ENCODE results near the gene CACNA1S. TPM values are rescaled to one million over a fixed set of nuclear protein-coding genes. Genes with fewer than 3 reads are reported as not detected.

Gene CACNA1S
- total RNA-seq, 1 experiment from 2014 or later, result not detected

GRCh38 chr1:201093962-201094361 is 18.3 kb downstream of the CACNA1S start:
- DNase-seq (ENCODE audit: low read depth), result no peak

GRCh38 chr1:201093561-201093960 is 18.7 kb downstream of the CACNA1S start:
- DNase-seq (ENCODE audit: low read depth), result no peak

GRCh38 chr1:201092738-201093137 is 19.5 kb downstream of the CACNA1S start:
- no peak for DNase-seq (ENCODE audit: low read depth)

GRCh38 chr1:201091256-201091655 is 21.0 kb downstream of the CACNA1S start:
- no peak for DNase-seq (ENCODE audit: low read depth)

- DNase-seq (ENCODE audit: low read depth), result no peak
These were observed 21.7 kb downstream of the CACNA1S start for GRCh38 chr1:201090541-201090940.

- no peak for DNase-seq (ENCODE audit: low read depth)
These were observed 22.6 kb downstream of the CACNA1S start for GRCh38 chr1:201089596-201089995.

- peak; percentile 38 for DNase-seq (ENCODE audit: low read depth)
These were observed 23.2 kb downstream of the CACNA1S start for GRCh38 chr1:201088901-201089525.

- no peak for DNase-seq (ENCODE audit: low read depth)
These were observed 23.8 kb downstream of the CACNA1S start for GRCh38 chr1:201088395-201088794.

GRCh38 chr1:201085902-201086735 is 26.1 kb downstream of the CACNA1S start:
- DNase-seq (ENCODE audit: low read depth), result peak; percentile 54

GRCh38 chr1:201084295-201084694 is 27.9 kb downstream of the CACNA1S start:
- DNase-seq (ENCODE audit: low read depth), result no peak

- DNase-seq (ENCODE audit: low read depth), result no peak
These were observed 28.5 kb downstream of the CACNA1S start for GRCh38 chr1:201083741-201084140.

- no peak for DNase-seq (ENCODE audit: low read depth)
These were observed 32.1 kb downstream of the CACNA1S start for GRCh38 chr1:201080135-201080534.

- DNase-seq (ENCODE audit: low read depth), result no peak
These were observed 34.5 kb downstream of the CACNA1S start for GRCh38 chr1:201077736-201078135.

GRCh38 chr1:201077116-201077515 is 35.1 kb downstream of the CACNA1S start:
- no peak for DNase-seq (ENCODE audit: low read depth)

GRCh38 chr1:201076092-201076491 is 36.1 kb downstream of the CACNA1S start:
- no peak for DNase-seq (ENCODE audit: low read depth)

- peak; percentile 23 for DNase-seq (ENCODE audit: low read depth)
These were observed 38.2 kb downstream of the CACNA1S start for GRCh38 chr1:201074018-201074417.

GRCh38 chr1:201072922-201073321 is 39.3 kb downstream of the CACNA1S start:
- DNase-seq (ENCODE audit: low read depth), result no peak

GRCh38 chr1:201072149-201072548 is 40.1 kb downstream of the CACNA1S start:
- peak; percentile 60 for DNase-seq (ENCODE audit: low read depth)

GRCh38 chr1:201069636-201070035 is 42.6 kb downstream of the CACNA1S start:
- DNase-seq (ENCODE audit: low read depth), result no peak

- DNase-seq (ENCODE audit: low read depth), result no peak
These were observed 43.2 kb downstream of the CACNA1S start for GRCh38 chr1:201068976-201069375.

GRCh38 chr1:201066986-201067385 is 45.2 kb downstream of the CACNA1S start:
- DNase-seq (ENCODE audit: low read depth), result no peak

- DNase-seq (ENCODE audit: low read depth), result no peak
These were observed 46.5 kb downstream of the CACNA1S start for GRCh38 chr1:201065686-201066085.

- no peak for DNase-seq (ENCODE audit: low read depth)
These were observed 47.4 kb downstream of the CACNA1S start for GRCh38 chr1:201064806-201065205.

All from Daoy (cell line).